ENCODE measurements around the gene PADI3.
"Not testable (repeated sequence)": the region's sequence is repeated elsewhere in the genome, so short reads cannot be mapped to it uniquely, and the experiment has no call there.

The PADI3 gene

DNA sequence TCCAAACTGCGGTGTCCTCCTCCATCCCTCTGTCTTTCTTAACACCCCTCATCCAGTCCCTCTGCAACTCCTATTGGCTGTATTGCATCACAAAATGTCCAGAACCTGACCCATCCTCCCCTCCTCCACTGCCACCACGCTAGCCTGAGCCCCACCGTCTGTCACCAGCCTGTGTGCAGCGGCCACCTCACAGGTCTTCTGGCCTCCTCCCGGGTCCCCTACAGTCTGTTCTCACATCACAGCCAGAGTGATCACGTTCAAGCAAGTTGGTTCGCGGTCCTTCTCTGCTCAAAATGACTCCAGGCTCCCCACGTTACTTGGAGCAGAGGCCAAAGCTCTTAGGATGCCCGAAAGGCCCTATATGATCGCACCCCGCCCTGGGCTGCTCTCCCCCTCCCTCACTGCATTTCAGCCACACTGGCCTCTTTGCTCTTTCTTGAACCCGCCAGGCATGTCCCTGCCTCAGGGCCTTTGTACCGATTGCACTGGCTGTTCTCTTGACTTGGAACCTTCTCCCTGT is 56.7 kb downstream of the PADI3 start:
- DNase-seq = no peak

DNA sequence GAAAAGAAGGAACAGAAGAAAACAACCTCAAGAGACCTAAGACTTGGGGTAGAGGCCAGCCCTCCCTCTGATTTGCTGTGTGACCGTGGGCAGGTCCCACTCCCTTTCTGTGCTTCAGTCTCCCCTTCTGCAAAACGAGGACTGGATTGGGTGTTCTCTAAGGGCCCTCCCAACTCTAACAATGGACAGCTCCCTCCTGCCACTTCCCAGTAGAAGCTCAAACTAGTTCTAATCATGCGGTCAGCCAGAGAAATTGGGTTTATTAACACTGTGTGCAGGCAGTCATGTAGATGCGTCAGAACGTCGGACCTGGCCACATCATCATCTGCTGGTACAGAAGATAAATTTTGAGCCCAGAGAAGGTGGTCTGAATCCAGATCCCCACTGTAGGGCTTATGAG is 57.5 kb downstream of the PADI3 start:
- no peak for DNase-seq

DNA sequence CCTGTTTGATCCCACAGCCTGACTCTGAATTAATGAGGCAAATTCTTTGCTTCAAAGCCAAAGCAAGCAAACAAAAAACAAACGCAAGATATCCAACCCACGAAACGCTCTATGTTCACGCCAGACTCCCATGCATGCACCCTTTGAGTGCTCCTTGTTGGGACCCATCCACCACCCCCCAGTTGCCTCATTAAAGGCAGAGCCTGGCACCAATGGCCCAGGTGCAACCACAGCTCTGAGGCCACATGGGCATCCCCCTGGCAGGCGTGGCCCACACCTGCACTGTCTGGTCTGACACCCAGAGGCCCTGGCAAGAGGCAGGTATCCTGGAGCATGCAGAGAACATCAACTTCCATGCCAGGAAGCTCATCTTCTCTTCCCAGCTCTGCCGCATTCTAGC is 58.0 kb downstream of the PADI3 start:
- no peak for DNase-seq

DNA sequence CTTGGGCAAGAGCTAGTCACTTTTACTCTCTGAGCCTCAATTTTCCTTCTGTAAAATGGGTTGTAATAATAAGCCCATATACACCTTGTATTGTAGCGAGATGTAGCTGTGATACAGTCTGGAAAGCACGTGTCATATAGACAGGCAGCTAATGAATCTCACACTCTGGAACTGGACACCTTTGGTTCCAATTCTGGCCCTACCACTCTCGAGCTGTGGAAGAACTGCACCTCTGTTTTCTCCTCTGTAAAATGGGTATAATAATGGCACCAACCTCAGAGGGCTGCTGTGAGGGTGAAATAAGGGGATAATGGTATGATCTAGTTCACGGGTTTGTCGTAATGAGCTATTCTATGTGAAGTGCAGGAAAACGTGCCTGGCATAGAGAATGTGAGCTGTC is 58.4 kb downstream of the PADI3 start:
- no peak for DNase-seq

DNA sequence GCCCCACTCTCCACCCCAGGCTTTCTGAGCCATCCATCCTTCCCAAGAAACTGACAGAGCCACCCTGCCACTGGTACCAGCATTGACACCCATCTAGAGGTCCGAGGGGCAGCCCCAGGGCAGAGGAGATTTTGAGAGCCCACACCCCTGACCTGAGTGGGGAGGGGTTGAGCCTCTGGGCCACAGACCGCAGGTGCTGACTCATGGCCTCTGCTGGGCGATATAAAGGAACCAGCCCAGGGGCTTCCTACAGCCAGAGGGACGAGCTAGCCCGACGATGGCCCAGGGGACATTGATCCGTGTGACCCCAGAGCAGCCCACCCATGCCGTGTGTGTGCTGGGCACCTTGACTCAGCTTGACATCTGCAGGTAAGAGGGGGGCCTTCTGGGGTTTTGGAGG is 59.0 kb downstream of the PADI3 start, which contains the start of gene PADI4:
Gene PADI4, plus strand, starts transcription at position 252 of the 400 bp plus-strand sequence. Its CDS starts 26 bp downstream, at position 278.
- no peak for DNase-seq

DNA sequence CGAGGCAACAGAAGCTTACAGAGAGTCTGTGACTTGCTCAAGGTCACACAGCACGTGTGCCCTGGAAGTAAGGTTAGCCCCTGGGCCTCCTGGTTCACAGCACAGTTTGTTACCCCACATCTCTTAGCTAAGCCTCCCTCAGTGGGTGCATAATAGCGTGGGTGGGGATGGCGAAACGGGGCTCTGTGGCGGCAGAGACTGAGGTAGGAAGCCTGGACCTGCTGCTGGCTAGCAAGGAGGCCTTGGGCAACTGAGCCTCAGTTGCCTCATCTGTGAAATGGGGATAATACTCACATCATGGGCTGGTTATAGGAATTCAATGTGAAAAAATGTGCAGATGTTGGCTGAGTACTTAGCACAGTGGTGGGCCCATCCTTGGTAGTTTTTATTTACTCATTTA is 59.7 kb downstream of the PADI3 start:
- DNase-seq = no peak

DNA sequence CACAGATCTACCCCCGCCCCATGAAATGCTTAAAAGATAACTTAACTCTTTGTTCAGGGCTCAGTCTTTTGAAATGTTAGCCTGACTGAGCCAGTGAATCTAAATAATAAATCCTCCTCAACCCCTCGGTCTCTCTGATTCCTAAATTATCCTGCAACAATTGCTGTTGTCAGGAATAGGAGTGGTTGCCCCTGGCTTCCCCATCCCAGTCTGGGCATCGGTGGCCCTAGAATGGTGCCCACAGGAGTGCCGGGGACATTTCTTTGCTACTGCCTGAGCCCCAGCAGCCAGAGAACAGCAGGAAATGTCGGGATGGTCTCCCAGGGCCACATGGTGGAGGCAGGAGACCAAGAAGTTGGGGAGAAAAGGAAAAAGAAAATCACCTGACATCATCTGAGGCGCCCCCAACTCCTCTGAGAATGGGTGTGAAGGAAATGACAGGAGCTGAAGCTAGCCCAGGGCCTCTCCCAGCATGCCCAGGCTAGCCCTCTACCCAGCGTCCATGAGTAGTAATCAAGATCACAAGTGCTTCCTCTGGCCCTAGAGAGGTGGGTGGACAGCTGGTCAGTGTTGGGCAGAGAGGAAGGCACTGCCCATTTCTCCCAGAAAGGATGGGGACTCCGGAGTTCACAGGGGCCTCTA is 60.6 kb downstream of the PADI3 start:
- DNase-seq = no peak

DNA sequence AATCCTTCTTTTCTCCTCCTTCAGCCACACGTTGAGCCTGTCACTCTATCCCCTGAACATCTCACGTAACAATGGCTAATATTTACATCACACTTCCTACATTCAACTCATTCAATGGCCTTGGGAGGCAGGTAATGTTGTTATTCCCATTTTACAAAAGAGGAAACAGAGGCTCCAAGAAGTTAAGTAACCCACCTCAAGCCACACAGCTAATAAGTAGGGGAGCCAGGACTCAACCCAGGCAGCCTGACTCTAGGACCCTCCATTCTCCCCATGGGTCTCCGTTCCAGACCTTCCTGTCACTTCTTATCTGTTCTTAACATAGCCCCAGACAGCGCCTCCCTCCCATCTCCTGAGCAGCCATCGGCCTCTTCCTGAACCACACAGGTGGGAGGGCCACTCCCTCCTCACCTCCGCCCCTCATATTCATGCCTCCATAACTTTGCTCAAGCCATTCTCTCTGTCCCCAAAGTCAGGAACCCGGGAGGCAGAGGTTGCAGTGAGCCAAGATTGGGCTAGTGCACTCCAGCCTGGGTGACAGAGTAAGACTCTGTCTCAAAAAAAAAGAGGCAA is 61.3 kb downstream of the PADI3 start:
- DNase-seq = no peak

DNA sequence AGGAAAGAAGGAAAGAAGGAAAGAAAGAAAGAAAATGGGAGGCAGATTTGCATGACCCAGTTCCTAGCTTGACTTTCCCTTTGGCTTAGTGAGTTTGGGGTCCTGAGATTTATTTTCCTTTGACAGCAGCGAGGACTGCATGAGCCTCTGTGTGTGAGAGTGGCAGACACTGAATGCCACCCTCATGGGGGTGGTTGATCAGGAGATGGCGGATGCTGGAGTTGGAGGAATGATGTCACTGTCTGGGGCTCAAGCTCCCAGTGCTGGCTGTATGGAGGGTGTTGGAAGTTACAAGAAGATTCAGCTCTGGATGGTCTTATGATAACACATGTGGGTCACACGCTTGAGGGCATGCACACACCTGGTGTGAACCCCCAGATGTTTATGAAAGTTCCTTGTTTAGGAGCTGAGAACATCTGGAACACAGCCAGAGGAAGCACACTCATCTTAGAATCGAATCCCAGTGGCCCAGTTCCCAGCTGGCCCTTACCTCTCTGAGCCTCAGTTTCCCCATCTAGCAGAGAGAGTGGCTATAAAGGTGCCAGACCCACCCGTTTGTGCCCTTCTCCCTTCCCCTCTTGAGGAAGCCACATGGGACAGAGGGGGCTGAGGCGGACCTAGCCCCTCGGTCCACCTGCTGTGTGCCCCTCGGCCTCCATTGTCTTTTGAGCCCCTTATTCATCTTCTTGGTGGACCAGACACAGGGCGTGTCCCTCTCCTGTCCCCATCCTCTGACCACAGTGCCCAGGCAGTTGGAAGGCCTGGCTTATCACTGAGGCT is 64.8 kb downstream of the PADI3 start:
- DNase-seq = no peak

DNA sequence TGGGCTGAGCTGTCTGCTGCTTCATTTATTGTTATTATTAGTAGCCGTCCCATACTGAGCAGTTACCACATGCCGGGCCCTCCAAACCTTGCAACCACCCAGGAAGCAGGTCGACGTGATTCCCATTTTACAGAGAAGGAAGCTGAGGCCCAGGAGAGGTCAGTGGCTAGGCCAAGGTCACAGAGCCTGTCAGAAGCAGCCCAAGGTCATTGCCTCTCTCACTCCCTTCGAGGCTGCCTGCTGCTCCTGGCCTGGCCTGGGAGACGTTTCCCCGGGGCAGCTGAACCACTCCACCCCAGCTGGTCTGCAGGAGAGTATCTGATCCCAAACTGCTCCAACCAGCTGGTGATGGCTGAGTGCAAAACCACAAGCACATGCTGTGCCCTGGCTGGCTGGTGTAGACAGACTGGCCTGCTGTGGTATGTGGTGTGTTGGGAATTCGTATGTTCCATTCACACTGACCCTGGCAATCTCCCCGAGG is 65.6 kb downstream of the PADI3 start:
- DNase-seq = no peak

DNA sequence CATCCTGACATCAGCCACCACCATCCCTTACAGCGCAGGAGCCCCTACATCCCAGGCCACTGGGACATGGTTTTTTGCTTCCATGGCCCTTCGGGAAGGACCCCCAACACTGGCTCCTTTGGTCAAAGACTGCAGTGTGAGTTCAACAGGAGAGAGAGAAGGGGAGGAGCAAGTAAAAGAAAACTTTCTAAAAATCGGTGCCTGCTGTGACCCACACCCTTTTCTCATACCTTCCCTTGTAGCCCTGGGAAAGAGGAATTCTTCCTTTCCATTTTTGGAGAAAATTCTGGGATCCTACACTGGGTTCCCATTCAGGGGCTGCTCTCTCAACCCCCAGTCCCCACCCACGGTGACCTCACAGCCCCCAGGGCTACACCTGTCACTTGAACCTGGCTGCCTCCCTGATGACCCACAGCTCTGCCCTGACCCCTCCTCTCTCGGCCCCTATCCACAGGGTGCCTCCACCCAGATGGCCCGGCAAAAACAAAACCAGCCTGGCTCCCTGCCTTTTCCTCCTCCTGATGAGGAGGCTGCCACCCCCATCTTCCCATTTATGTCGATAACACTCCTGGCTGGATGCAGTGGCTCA is 66.7 kb downstream of the PADI3 start:
- no peak for DNase-seq

DNA sequence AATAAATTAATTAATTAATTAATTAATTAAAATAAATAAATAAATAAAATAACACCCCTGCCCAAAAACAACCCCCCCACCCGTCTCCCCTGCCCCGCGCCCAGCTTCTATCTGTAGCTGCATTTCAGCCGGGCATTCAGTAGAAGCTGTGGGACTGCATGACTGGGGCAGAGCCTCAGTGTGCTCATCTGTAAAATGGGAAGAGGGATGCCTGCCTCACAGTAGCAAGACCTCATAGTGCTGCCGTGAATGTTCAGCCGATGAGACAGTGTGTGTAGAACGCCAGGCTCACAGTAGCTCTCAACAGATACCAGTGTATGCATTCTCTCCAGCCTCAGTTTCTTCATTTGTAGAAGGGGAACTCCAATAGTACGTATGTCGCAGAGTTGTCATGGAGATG is 67.8 kb downstream of the PADI3 start:
- no peak for DNase-seq

DNA sequence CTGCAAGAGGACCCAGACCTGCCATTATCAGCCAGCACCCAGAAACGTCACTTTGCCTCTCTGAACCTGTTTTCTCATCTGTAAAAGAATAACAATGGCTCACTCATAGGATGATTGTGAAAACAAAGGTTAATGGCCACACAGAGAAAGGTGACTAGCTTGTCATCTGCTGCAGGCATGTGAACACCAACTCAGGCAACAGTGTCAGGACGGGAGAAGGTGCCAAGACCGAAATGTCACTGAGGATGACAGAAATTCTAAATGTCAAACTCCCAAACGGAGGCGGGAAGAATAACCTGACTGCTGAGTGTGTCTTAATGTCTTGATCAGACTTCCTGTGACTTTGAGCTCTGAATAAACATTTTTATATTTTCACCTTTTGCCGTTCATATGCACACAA is 69.4 kb downstream of the PADI3 start:
- DNase-seq = no peak

DNA sequence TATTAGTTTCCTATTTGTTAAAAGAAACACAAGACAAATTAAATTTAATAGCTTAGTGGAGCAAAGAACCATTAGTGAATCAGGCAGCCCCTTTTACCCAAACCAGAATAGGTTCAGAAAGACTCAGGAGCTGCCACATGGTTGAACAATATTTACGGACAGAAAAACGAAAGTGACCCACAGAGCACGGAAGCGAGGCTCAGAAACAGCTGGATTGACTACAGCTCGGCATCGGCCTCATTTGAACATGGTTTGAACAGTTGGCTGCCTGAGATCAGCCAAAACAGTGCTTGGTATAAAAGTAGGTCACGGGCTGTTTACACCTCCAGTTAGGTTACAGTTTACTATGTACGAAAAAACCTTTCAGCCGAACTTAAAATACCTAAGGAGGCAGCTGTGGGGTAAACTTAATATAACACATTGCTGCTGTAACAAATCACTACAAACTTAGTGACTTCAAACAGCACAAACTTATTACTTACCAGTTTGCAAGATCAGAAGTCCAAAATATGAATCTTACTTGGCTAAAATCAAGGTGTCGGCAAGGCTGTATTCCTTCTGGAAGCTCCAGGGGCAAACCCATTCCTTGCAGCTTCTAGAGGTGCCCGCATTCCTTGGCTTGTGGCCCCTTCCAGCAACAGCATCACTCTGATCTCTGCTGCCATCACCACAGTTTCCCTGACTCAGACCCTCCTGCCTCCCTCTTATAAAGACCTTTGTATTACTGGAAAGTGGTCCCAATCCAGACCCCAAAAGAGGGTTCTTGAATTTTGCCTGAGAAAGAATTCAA is 70.9 kb downstream of the PADI3 start:
- DNase-seq = no peak

DNA sequence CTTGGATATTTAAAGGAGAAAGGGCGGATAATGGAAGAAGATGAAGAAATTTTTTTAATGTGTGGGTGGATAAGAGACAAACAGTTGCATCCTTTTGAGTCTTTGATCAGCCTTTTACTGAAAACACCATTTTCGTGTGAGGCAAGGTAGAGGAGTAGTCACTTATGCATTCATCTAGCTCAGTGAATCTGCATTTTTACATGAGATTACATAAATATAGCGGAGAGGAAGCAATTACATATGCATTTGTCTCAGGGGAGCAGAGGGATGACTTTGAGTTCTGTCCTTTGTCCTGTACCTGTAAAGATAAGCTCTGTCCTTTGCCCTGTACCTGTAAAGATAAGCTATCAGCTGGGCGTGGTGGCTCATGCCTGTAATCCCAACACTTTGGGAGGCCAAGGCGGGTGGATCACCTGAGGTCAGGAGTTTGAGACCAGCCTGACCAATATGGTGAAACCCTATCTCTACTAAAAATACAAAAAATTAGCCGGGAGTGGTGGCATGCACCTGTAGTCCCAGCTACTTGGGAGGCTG is 73.0 kb downstream of the PADI3 start:
- not testable (repeated sequence) for DNase-seq

DNA sequence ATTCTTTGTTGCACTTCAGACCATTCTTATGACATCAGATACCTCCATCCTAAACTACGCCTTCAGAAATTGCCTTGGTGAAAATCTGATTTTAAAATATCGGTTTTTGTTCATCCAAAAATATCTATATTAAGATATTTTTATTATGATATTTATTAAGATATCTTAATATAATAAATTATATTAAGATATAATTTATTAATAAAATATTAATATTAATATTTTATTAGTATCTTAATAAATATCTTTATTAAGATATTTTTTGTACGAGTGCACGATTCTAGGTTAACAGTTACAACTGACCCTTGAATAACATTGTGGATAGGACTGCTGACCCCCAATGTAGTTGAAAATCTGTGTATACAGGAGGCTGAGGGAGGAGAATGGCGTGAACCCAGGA is 80.0 kb downstream of the PADI3 start:
- no peak for DNase-seq

DNA sequence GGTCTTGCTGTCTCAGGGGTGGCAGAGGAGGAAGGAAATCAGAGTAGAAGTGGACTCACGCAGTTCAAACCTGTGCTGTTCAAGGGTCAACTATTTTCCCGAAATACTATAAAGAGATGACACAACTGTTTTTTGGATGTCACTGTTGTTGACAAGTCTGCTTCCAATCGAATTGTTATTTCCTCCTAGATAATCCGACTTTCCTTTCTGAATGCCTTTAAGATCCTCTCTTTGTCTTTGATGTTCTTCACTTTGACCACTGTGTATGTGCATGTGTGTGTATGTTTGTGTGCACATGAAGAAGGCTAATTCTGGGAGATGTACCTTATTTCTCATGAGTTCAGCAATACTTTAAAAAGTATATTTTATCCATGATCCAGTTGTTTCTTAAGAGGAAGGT is 80.7 kb downstream of the PADI3 start:
- DNase-seq = no peak

DNA sequence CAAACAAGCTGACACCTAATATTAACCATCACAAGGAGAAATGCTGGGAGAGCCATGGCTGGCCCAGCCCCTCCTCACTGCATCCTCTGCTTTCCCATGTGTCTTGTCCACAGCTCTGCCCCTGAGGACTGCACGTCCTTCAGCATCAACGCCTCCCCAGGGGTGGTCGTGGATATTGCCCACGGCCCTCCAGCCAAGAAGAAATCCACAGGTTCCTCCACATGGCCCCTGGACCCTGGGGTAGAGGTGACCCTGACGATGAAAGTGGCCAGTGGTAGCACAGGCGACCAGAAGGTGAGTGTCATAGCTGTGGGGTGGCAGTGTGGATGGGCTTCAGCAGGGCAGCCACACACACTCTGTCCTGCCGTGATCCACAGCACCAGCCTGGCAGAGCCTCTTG is 82.0 kb downstream of the PADI3 start:
- DNase-seq = no peak

DNA sequence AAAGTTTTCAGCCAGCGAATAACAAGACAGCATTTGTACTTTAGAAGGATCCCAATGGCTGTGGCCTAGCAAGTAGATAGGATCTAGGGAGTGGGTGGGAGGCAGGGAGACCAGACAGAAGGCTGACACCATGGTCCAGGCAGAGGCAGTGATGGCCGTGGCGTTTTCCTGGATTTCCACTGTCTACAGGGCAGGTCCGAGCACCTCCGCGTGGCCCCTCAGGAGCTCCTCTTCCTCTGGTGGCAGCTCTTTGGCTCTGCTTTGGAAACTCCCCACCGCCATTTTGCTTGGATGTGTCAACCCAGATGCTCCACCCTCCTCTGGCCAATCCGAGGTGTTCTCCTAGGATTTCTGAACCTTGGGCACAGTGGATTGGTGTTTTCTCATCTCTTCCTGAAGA is 84.2 kb downstream of the PADI3 start:
- no peak for DNase-seq

All from KG1 (cell line).